PC-9 (cell line): ENCODE data around the gene TRAF1. TPM values are rescaled to one million over a fixed set of nuclear protein-coding genes. Genes with fewer than 3 reads are reported as not detected.

Experiments
- BruUV-seq: library from RNA; stranded (reverse); fragments of 400-500 nt; replicated peaks from 2 replicates; lab custom pipeline; 2021; lab: Mats Ljungman, UMichigan
- CTCF ChIA-PET: fragments of 300-600 bp; sonication (Branson Sonifier 250); formaldehyde crosslinking; loops from one replicate; lab custom pipeline; 2022; ENCODE audit warnings: antibody characterized with exemption; lab: Charles Lee
- POLR2A ChIA-PET: fragments of 300-600 bp; sonication (Branson Sonifier 250); formaldehyde crosslinking; loops from one replicate; lab custom pipeline; 2022; ENCODE audit warnings: antibody characterized with exemption; ENCODE audit not compliant: unreplicated experiment; lab: Charles Lee
- DNase-seq, 2 experiments: peaks; one replicate each; pipeline versions ENCODE4 v3.0.0 to v3.0.0-alpha.2; 2015 to 2022; ENCODE audit warnings: mixed read lengths in 1 of 2
- H2AFZ ChIP-seq: fragments of 200-600 bp; sonication (generic); 2 replicates; pipeline ENCODE4 v1.8.1; 2017; ENCODE audit warnings: antibody characterized with exemption
- H3F3A ChIP-seq: fragments of 200-600 bp; sonication (generic); 2 replicates; pipeline ENCODE4 v1.8.1; 2017; ENCODE audit warnings: antibody characterized with exemption, mild to moderate bottlenecking, low read depth; ENCODE audit not compliant: insufficient read depth
- H3K27ac ChIP-seq: fragments of 200-600 bp; sonication (generic); 2 replicates; pipeline ENCODE4 v1.6.1; 2016; ENCODE audit warnings: mixed run types
- H3K27me3 ChIP-seq: fragments of 200-600 bp; sonication (generic); 2 replicates; pipeline ENCODE4 v1.6.1; 2016; ENCODE audit warnings: low read depth, mixed run types; ENCODE audit not compliant: insufficient read depth
- H3K36me3 ChIP-seq: fragments of 200-600 bp; sonication (generic); 2 replicates; pipeline ENCODE4 v1.6.1; 2016; ENCODE audit warnings: low read depth, mixed run types
- H3K4me1 ChIP-seq: fragments of 200-600 bp; sonication (generic); replicated peaks from 2 replicates; pipeline ENCODE4 v1.6.1; 2016; ENCODE audit warnings: mixed run types; ENCODE audit not compliant: insufficient read depth
- H3K4me2 ChIP-seq: fragments of 200-600 bp; sonication (generic); 2 replicates; pipeline ENCODE4 v1.6.1; 2017; ENCODE audit warnings: mixed run types
- H3K4me3 ChIP-seq: fragments of 200-600 bp; sonication (generic); 2 replicates; pipeline ENCODE4 v1.6.1; 2016; ENCODE audit warnings: mixed run types
- H3K79me2 ChIP-seq: fragments of 200-600 bp; sonication (generic); 2 replicates; pipeline ENCODE4 v1.6.1; 2017; ENCODE audit warnings: low read depth, mixed run types
- H3K9me2 ChIP-seq: fragments of 200-600 bp; sonication (generic); 2 replicates; pipeline ENCODE4 v1.8.1; 2017; ENCODE audit warnings: mild to moderate bottlenecking; ENCODE audit not compliant: insufficient read depth
- H3K9me3 ChIP-seq: fragments of 200-600 bp; sonication (generic); 2 replicates; pipeline ENCODE4 v1.8.1; 2016; ENCODE audit warnings: low read depth; ENCODE audit not compliant: insufficient read depth
- H4K20me1 ChIP-seq: fragments of 200-600 bp; sonication (generic); 2 replicates; pipeline ENCODE4 v1.8.1; 2017; ENCODE audit not compliant: insufficient read depth
- CTCF ChIP-seq: fragments of 200-600 bp; sonication (generic); conservative IDR thresholded peaks from 2 replicates; pipeline ENCODE4 v1.6.1; 2017; ENCODE audit warnings: mixed run types, antibody characterized with exemption, mild to moderate bottlenecking, moderate library complexity
- EZH2 ChIP-seq: fragments of 200-600 bp; sonication (generic); IDR thresholded peaks from 2 replicates; pipeline ENCODE4 v1.8.0; 2017; ENCODE audit warnings: antibody characterized with exemption, low read depth
- intact Hi-C: fragments of 100-400 bp; cut with micrococcal nuclease; formaldehyde crosslinking; loops from one replicate; pipeline ENCODE4 v1.10.0; 2022; ENCODE audit not compliant: unreplicated experiment
- total RNA-seq: library from RNA; stranded (reverse); gene quantifications from 2 replicates; pipeline ENCODE4 v1.2.3, GENCODE V29; 2021

TRAF1 gene
- total RNA-seq, 1 experiment from 2014 or later: 2.7 TPM

- no peaks in the 10 kb centered on the region for H4K20me1 ChIP-seq
- intact Hi-C loops: no loop called here
- no peaks in the 10 kb centered on the region for H3K9me2 ChIP-seq
- H3K27me3 ChIP-seq: no peaks in the 10 kb centered on the region
- no peaks in the 10 kb centered on the region for H3K36me3 ChIP-seq
- DNase-seq: no peak
- no peak for TF ChIP-seq EZH2
- TF ChIP-seq CTCF: no peak
- H2AFZ ChIP-seq: no peak overlapping the region
- H3F3A ChIP-seq: no peaks in the 10 kb centered on the region
- no TSS peak for BruUV-seq
- no peak overlapping the region for H3K27ac ChIP-seq
- no peaks in the 10 kb centered on the region for H3K9me3 ChIP-seq
- H3K4me1 ChIP-seq: no peaks in the 10 kb centered on the region
- no peaks in the 10 kb centered on the region for H3K79me2 ChIP-seq
- H3K4me3 ChIP-seq: no peak overlapping the region
- POLR2A ChIA-PET: no interaction called here
- CTCF ChIA-PET: no interaction called here
- no peak overlapping the region for H3K4me2 ChIP-seq
These were observed 23.7 kb downstream of the TRAF1 start for GRCh38 chr9:120902569-120903535.

GRCh38 chr9:120901755-120902568 is 24.6 kb downstream of the TRAF1 start:
- H3K9me3 ChIP-seq: no peaks in the 10 kb centered on the region
- CTCF ChIA-PET: no interaction called here
- H3K4me3 ChIP-seq: no peak overlapping the region
- no peaks in the 10 kb centered on the region for H4K20me1 ChIP-seq
- no peak overlapping the region for H3K27ac ChIP-seq
- DNase-seq: no peak
- POLR2A ChIA-PET: no interaction called here
- H3K9me2 ChIP-seq: no peaks in the 10 kb centered on the region
- no peak for TF ChIP-seq EZH2
- no peak for TF ChIP-seq CTCF
- H3K4me1 ChIP-seq: no peaks in the 10 kb centered on the region
- no peak overlapping the region for H2AFZ ChIP-seq
- H3K27me3 ChIP-seq: no peaks in the 10 kb centered on the region
- intact Hi-C loops: no loop called here
- H3K36me3 ChIP-seq: no peaks in the 10 kb centered on the region
- H3K4me2 ChIP-seq: no peak overlapping the region
- no peaks in the 10 kb centered on the region for H3K79me2 ChIP-seq
- no peaks in the 10 kb centered on the region for H3F3A ChIP-seq
- BruUV-seq: no TSS peak

- Histone ChIP-seq H3K36me3 (no peaks in the 10 kb centered on the region), H3F3A (no peaks in the 10 kb centered on the region), H2AFZ (no peak overlapping the region), H3K27me3 (no peaks in the 10 kb centered on the region), H3K27ac (no peak overlapping the region), H3K79me2 (no peaks in the 10 kb centered on the region), H3K9me2 (no peaks in the 10 kb centered on the region), H3K9me3 (no peaks in the 10 kb centered on the region), H4K20me1 (no peaks in the 10 kb centered on the region), H3K4me3 (no peak overlapping the region), H3K4me1 (no peaks in the 10 kb centered on the region), H3K4me2 (no peak overlapping the region)
- no TSS peak for BruUV-seq
- intact Hi-C loops: no loop called here
- DNase-seq: no peak
- CTCF ChIA-PET: no interaction called here
- TF ChIP-seq EZH2 (no peak), CTCF (no peak)
- POLR2A ChIA-PET: no interaction called here
These were observed 25.8 kb downstream of the TRAF1 start for GRCh38 chr9:120900824-120901223.
